Kidney (tissue), 14 donors: ENCODE results near the gene CCDC9B. TPM values are rescaled to one million over a fixed set of nuclear protein-coding genes. Genes with fewer than 3 reads are reported as not detected.

Experiments
- DNase-seq, 5 donors: peaks; one replicate each; pipeline ENCODE4 v3.0.0-alpha.2; 2013 to 2020
- FAIRE-seq: peaks from 2 replicates; lab custom pipeline; 2012; peaks lifted over from hg19 to GRCh38; lab: Jason Lieb, UNC
- H3K27ac ChIP-seq, 2 donors: one replicate each; pipeline ENCODE4 v1.7.0; 2013; ENCODE audit warnings: low read depth in 2 of 2, low read length in 2 of 2, inconsistent platforms in 1 of 2
- H3K27me3 ChIP-seq: one replicate; pipeline ENCODE4 v1.7.1; 2013; ENCODE audit warnings: low read length, inconsistent platforms; ENCODE audit not compliant: control insufficient read depth, insufficient read depth
- H3K36me3 ChIP-seq, 3 donors: one replicate each; pipeline versions ENCODE4 v1.7.0 to v1.7.1; 2013; ENCODE audit warnings: low read length in 3 of 3, control low read depth in 1 of 3, inconsistent platforms in 1 of 3; ENCODE audit not compliant: insufficient read depth in 3 of 3, control insufficient read depth in 2 of 3
- H3K4me1 ChIP-seq, 3 donors: one replicate each; pipeline versions ENCODE4 v1.7.0 to v1.7.1; 2013; ENCODE audit warnings: low read length in 3 of 3, inconsistent platforms in 1 of 3, low read depth in 1 of 3; ENCODE audit not compliant: control insufficient read depth in 2 of 3, insufficient read depth in 2 of 3
- H3K4me3 ChIP-seq, 3 donors: one replicate each; pipeline versions ENCODE4 v1.7.0 to v1.8.1; 2013; ENCODE audit warnings: low read length in 3 of 3, control low read depth in 1 of 3, inconsistent platforms in 1 of 3
- H3K9ac ChIP-seq, 3 donors: one replicate each; pipeline versions ENCODE4 v1.7.0 to v1.7.1; 2013; ENCODE audit warnings: low read length in 3 of 3, control low read depth in 1 of 3, inconsistent platforms in 1 of 3
- H3K9me3 ChIP-seq, 3 donors: one replicate each; pipeline versions ENCODE4 v1.7.0 to v1.7.1; 2013; ENCODE audit warnings: low read length in 3 of 3, control low read depth in 1 of 3, inconsistent platforms in 1 of 3; ENCODE audit not compliant: control insufficient read depth in 2 of 3, insufficient read depth in 1 of 3
- CTCF ChIP-seq: IDR thresholded peaks from 3 replicates; pipeline ENCODE4 v1.5.1; 2012; ENCODE audit warnings: mild to moderate bottlenecking, moderate library complexity, borderline replicate concordance; ENCODE audit not compliant: insufficient read depth; ENCODE audit errors: extremely low read depth
- intact Hi-C: fragments of 100-400 bp; cut with DNase I; formaldehyde crosslinking; loops from one replicate; pipeline ENCODE4 v1.11.1; 2022
- polyA plus RNA-seq: library from polyadenylated mRNA; stranded (reverse); fragments of 350-450 nt; fragmentation: Illumina TruSeq; extraction: RNeasy Lipid Tissue Mini Kit (QIAGEN cat#74804); gene quantifications from one replicate; pipeline ENCODE4 v1.2.3, GENCODE V29; 2014; ENCODE audit warnings: low read depth, low replicate concordance; ENCODE audit not compliant: insufficient read depth
- total RNA-seq: library from RNA; stranded (reverse); fragmentation: NEBNext Ultra II Directional; extraction: Animal tissue kit (Norgen Biotek cat#: 25700); gene quantifications from one replicate; pipeline ENCODE4 v1.2.1, GENCODE V29; 2021
- donor health status: control.
- donor health status: control.
- donor health status: control.
- donor health status: control.
- donor health status: control.
- donor health status: DM: yes; HTN: yes; CAD: no.
- donor health status: Normal renal cell carcinoma (clear cell type).

The CCDC9B gene
- total and polyA plus RNA-seq, 2 donors from 2014 or later, result 4.7 to 60.0 TPM

- Histone ChIP-seq H3K27ac (no peak overlapping the region), H3K4me1 (peaks cover 0 to 7% (median 0%) of the 10 kb centered on the region in 3 donors), H3K36me3 (no peaks in the 10 kb centered on the region), H3K9ac (no peak overlapping the region), H3K4me3 (no peak overlapping the region), H3K27me3 (no peaks in the 10 kb centered on the region), H3K9me3 (no peaks in the 10 kb centered on the region)
- peak; percentile 78 for TF ChIP-seq CTCF
- FAIRE-seq, result peak; percentile 25
- intact Hi-C loops, result no loop called here
- DNase-seq, result peak in 4 of 5 donors; percentile 41 to 76 (median 70)
Measured at GRCh38 chr15:40320931-40321371, 19.8 kb downstream of the CCDC9B start.

- FAIRE-seq (no peak), DNase-seq (no peak)
- Histone ChIP-seq H3K27me3 (no peaks in the 10 kb centered on the region), H3K9ac (no peak overlapping the region), H3K4me3 (no peak overlapping the region), H3K36me3 (no peaks in the 10 kb centered on the region), H3K4me1 (peaks cover 0 to 7% (median 0%) of the 10 kb centered on the region in 3 donors), H3K9me3 (no peaks in the 10 kb centered on the region), H3K27ac (no peak overlapping the region)
- intact Hi-C loops, result no loop called here
- no peak for TF ChIP-seq CTCF
Measured at GRCh38 chr15:40320409-40320808, 20.3 kb downstream of the CCDC9B start.

- FAIRE-seq (no peak), DNase-seq (no peak)
- no peaks in the 10 kb centered on the region for H3K9me3 ChIP-seq
- no peak overlapping the region for H3K9ac ChIP-seq
- no peak overlapping the region for H3K4me3 ChIP-seq
- no peaks in the 10 kb centered on the region for H3K27me3 ChIP-seq
- no peak overlapping the region for H3K27ac ChIP-seq
- peaks cover 0 to 3% (median 0%) of the 10 kb centered on the region in 3 donors for H3K4me1 ChIP-seq
- no peak for TF ChIP-seq CTCF
- H3K36me3 ChIP-seq, result no peaks in the 10 kb centered on the region
- intact Hi-C loops, result no loop called here
Measured at GRCh38 chr15:40317580-40317979, 23.2 kb downstream of the CCDC9B start.

GRCh38 chr15:40316931-40317330 lies 23.8 kb downstream of the CCDC9B start:
- Histone ChIP-seq H3K27me3 (no peaks in the 10 kb centered on the region), H3K4me3 (no peak overlapping the region), H3K9ac (no peak overlapping the region), H3K4me1 (peaks cover 0 to 3% (median 0%) of the 10 kb centered on the region in 3 donors), H3K36me3 (no peaks in the 10 kb centered on the region), H3K27ac (no peak overlapping the region), H3K9me3 (no peaks in the 10 kb centered on the region)
- no peak for DNase-seq
- FAIRE-seq, result no peak
- no peak for TF ChIP-seq CTCF
- intact Hi-C loops, result no loop called here
